ENCODE measurements around the gene RPS24.

DNA sequence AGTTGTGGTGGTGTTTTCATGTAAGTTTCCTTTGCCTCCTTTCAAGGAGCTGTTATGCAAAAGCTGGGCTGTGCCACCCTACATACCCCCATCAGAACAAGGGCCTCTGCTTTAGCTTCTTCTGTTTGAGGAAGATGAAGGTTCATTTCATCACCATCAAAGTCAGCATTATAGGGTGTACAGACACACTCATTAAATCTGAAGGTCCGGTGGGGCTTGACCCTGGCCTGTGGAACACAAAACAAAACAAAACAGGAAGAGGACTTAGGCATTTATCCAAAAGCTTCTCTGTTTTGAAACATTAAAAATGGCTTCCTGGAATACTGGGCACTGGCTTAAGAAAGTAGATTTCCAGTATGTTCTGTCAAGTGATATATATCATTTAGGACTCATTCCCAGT is 20.1 kb upstream of the RPS24 start:
- TF ChIP-seq, protein P1, sequence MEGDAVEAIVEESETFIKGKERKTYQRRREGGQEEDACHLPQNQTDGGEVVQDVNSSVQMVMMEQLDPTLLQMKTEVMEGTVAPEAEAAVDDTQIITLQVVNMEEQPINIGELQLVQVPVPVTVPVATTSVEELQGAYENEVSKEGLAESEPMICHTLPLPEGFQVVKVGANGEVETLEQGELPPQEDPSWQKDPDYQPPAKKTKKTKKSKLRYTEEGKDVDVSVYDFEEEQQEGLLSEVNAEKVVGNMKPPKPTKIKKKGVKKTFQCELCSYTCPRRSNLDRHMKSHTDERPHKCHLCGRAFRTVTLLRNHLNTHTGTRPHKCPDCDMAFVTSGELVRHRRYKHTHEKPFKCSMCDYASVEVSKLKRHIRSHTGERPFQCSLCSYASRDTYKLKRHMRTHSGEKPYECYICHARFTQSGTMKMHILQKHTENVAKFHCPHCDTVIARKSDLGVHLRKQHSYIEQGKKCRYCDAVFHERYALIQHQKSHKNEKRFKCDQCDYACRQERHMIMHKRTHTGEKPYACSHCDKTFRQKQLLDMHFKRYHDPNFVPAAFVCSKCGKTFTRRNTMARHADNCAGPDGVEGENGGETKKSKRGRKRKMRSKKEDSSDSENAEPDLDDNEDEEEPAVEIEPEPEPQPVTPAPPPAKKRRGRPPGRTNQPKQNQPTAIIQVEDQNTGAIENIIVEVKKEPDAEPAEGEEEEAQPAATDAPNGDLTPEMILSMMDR (IDR thresholded peaks at IDR 0.05) = no peak
- no peak for TF ChIP-seq POLR2A (IDR thresholded peaks at IDR 0.05)

Data from testis (tissue), 2 donors.